ENCODE results near the gene SYT1.

Gene SYT1

GRCh38 chr12:78820946-78821345 is 43.6 kb upstream of the SYT1 start:
- ATAC-seq: no peak
- no peak for TF ChIP-seq CREB5 (CRISPR knock-in tag; IDR thresholded peaks at IDR 0.05; ENCODE audit: low read depth)
- TF ChIP-seq GLIS3 (CRISPR knock-in tag; IDR thresholded peaks at IDR 0.05): no peak
- no peak for TF ChIP-seq ZFP3 (CRISPR knock-in tag; IDR thresholded peaks at IDR 0.05)
- no peak for TF ChIP-seq ISL1 (CRISPR knock-in tag; IDR thresholded peaks at IDR 0.05)

DNA sequence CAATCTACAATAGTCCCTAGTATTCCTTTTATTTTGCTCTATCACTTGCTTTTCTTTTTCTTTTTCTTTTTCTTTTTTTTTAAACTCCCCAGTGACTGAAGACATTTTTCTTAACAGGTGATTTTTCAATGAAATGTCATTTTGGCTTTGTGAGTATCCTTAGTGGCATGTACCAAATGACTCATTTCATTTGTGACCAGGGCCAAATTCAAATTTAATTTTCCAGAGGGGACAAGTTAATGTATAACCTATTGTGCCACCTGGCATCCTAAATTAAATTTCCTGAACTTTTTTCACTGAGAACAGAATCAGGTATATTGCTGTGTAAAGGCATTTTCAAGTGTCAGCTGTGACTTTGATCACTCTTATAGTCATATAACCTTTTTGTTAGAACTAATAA is 39.7 kb upstream of the SYT1 start:
- no peak for ATAC-seq
- TF ChIP-seq ZFP3 (CRISPR knock-in tag; IDR thresholded peaks at IDR 0.05): no peak
- TF ChIP-seq ARNTL (CRISPR knock-in tag; IDR thresholded peaks at IDR 0.05; ENCODE audit: borderline replicate concordance, low read depth): no peak
- no peak for TF ChIP-seq TOX (CRISPR knock-in tag; IDR thresholded peaks at IDR 0.05; ENCODE audit: borderline replicate concordance)
- TF ChIP-seq, protein P1, sequence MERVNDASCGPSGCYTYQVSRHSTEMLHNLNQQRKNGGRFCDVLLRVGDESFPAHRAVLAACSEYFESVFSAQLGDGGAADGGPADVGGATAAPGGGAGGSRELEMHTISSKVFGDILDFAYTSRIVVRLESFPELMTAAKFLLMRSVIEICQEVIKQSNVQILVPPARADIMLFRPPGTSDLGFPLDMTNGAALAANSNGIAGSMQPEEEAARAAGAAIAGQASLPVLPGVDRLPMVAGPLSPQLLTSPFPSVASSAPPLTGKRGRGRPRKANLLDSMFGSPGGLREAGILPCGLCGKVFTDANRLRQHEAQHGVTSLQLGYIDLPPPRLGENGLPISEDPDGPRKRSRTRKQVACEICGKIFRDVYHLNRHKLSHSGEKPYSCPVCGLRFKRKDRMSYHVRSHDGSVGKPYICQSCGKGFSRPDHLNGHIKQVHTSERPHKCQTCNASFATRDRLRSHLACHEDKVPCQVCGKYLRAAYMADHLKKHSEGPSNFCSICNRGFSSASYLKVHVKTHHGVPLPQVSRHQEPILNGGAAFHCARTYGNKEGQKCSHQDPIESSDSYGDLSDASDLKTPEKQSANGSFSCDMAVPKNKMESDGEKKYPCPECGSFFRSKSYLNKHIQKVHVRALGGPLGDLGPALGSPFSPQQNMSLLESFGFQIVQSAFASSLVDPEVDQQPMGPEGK (CRISPR knock-in tag; IDR thresholded peaks at IDR 0.05; ENCODE audit: borderline replicate concordance): no peak
- no peak for TF ChIP-seq OSR1 (CRISPR knock-in tag; IDR thresholded peaks at IDR 0.05)
- no peak for TF ChIP-seq CREB5 (CRISPR knock-in tag; IDR thresholded peaks at IDR 0.05; ENCODE audit: low read depth)
- TF ChIP-seq CSRNP3 (CRISPR knock-in tag; IDR thresholded peaks at IDR 0.05): no peak
- no peak for TF ChIP-seq SNAI2 (CRISPR knock-in tag; IDR thresholded peaks at IDR 0.05)
- TF ChIP-seq TCF4 (CRISPR knock-in tag; IDR thresholded peaks at IDR 0.05; ENCODE audit: borderline replicate concordance): no peak
- no peak for TF ChIP-seq PPARA (CRISPR knock-in tag; IDR thresholded peaks at IDR 0.05; ENCODE audit: borderline replicate concordance)
- TF ChIP-seq ISL1 (CRISPR knock-in tag; IDR thresholded peaks at IDR 0.05): no peak
- no peak for TF ChIP-seq ZNF565 (CRISPR knock-in tag; conservative IDR thresholded peaks at IDR 0.05; ENCODE audit: low read depth)
- TF ChIP-seq BACH2 (CRISPR knock-in tag; IDR thresholded peaks at IDR 0.05; ENCODE audit: borderline replicate concordance): no peak
- no peak for TF ChIP-seq CSDC2 (CRISPR knock-in tag; IDR thresholded peaks at IDR 0.05)

- no peak for ATAC-seq
- TF ChIP-seq GLIS3 (CRISPR knock-in tag; IDR thresholded peaks at IDR 0.05): no peak
- no peak for TF ChIP-seq ZNF8 (CRISPR knock-in tag; IDR thresholded peaks at IDR 0.05)
- no peak for TF ChIP-seq TSHZ2 (CRISPR knock-in tag; IDR thresholded peaks at IDR 0.05)
- TF ChIP-seq ZNF70 (CRISPR knock-in tag; IDR thresholded peaks at IDR 0.05): no peak
- TF ChIP-seq ARNTL (CRISPR knock-in tag; IDR thresholded peaks at IDR 0.05; ENCODE audit: borderline replicate concordance, low read depth): no peak
- no peak for TF ChIP-seq ESRRG (CRISPR knock-in tag; IDR thresholded peaks at IDR 0.05)
- TF ChIP-seq CSRNP3 (CRISPR knock-in tag; IDR thresholded peaks at IDR 0.05): no peak
- TF ChIP-seq, protein P1 (CRISPR knock-in tag; IDR thresholded peaks at IDR 0.05; ENCODE audit: borderline replicate concordance): no peak
- no peak for TF ChIP-seq OSR1 (CRISPR knock-in tag; IDR thresholded peaks at IDR 0.05)
- no peak for TF ChIP-seq ZFP3 (CRISPR knock-in tag; IDR thresholded peaks at IDR 0.05)
- TF ChIP-seq ZC3H10 (CRISPR knock-in tag; IDR thresholded peaks at IDR 0.05): no peak
- TF ChIP-seq PPARA (CRISPR knock-in tag; IDR thresholded peaks at IDR 0.05; ENCODE audit: borderline replicate concordance): no peak
- TF ChIP-seq BACH2 (CRISPR knock-in tag; IDR thresholded peaks at IDR 0.05; ENCODE audit: borderline replicate concordance): no peak
- TF ChIP-seq, protein P2, sequence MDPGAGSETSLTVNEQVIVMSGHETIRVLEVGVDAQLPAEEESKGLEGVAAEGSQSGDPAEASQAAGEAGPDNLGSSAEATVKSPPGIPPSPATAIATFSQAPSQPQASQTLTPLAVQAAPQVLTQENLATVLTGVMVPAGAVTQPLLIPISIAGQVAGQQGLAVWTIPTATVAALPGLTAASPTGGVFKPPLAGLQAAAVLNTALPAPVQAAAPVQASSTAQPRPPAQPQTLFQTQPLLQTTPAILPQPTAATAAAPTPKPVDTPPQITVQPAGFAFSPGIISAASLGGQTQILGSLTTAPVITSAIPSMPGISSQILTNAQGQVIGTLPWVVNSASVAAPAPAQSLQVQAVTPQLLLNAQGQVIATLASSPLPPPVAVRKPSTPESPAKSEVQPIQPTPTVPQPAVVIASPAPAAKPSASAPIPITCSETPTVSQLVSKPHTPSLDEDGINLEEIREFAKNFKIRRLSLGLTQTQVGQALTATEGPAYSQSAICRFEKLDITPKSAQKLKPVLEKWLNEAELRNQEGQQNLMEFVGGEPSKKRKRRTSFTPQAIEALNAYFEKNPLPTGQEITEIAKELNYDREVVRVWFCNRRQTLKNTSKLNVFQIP (CRISPR knock-in tag; IDR thresholded peaks at IDR 0.05; ENCODE audit: borderline replicate concordance, low read depth): no peak
- no peak for TF ChIP-seq ZNF565 (CRISPR knock-in tag; conservative IDR thresholded peaks at IDR 0.05; ENCODE audit: low read depth)
- TF ChIP-seq SNAI2 (CRISPR knock-in tag; IDR thresholded peaks at IDR 0.05): no peak
- TF ChIP-seq CREB5 (CRISPR knock-in tag; IDR thresholded peaks at IDR 0.05; ENCODE audit: low read depth): no peak
Measured at GRCh38 chr12:78829690-78830089, 34.9 kb upstream of the SYT1 start.

Data from SK-N-SH treated with all-trans-retinoic acid at 6 μM for 48 hours (cell line).